ENCODE results near the gene HOXA11. TPM values are rescaled to one million over a fixed set of nuclear protein-coding genes. Genes with fewer than 3 reads are reported as not detected.

Gene HOXA11
- total RNA-seq, 1 donor from 2014 or later: 10.7 TPM

DNA sequence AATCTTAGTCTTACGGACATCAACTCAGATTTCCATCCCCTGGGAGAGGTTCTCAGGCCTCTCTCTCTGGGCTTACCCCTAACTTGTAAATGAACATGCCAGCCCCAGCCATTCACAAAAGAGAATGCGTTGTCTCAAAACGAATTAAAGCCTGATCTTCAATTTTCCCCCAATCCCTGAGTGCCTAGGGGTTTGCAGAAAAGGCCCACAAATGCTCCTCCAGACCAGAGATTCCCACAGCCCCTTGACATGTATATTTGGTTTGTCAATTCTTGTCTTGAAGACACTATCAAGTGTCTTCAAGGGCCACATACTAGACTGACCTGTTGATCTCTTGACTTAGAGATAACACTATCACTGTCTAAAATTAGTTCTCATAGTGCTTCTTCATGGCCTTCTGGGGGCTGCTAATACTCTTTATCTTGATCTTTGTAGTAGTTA is 26.8 kb upstream of the HOXA11 start:
- DNase-seq (ENCODE audit: low read depth): no peak
- TF ChIP-seq, protein P1, sequence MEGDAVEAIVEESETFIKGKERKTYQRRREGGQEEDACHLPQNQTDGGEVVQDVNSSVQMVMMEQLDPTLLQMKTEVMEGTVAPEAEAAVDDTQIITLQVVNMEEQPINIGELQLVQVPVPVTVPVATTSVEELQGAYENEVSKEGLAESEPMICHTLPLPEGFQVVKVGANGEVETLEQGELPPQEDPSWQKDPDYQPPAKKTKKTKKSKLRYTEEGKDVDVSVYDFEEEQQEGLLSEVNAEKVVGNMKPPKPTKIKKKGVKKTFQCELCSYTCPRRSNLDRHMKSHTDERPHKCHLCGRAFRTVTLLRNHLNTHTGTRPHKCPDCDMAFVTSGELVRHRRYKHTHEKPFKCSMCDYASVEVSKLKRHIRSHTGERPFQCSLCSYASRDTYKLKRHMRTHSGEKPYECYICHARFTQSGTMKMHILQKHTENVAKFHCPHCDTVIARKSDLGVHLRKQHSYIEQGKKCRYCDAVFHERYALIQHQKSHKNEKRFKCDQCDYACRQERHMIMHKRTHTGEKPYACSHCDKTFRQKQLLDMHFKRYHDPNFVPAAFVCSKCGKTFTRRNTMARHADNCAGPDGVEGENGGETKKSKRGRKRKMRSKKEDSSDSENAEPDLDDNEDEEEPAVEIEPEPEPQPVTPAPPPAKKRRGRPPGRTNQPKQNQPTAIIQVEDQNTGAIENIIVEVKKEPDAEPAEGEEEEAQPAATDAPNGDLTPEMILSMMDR (conservative IDR thresholded peaks at IDR 0.05; ENCODE audit: low read depth, low read length): no peak
- no peak overlapping the region for H3K4me3 ChIP-seq (ENCODE audit: low read depth, low read length)

DNA sequence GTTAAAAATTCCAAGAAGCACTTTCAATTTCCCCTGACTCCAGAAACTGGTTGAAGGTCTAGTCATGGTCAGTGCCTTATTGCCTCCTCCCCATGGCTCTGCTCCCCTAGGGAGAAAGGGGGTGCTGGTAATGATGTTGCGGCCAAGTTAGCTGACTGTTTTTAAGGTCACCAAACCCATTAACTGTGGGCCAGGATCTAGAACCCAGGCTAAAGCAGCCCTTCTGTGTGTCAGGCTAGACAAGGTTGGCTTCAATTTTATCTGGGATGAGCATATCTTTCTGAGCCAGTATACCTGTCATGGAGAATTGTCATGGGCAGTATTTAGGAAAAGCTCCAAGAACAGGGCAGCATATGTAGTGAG is 26.0 kb upstream of the HOXA11 start:
- DNase-seq (ENCODE audit: low read depth): no peak
- no peak overlapping the region for H3K4me3 ChIP-seq (ENCODE audit: low read depth, low read length)

DNA sequence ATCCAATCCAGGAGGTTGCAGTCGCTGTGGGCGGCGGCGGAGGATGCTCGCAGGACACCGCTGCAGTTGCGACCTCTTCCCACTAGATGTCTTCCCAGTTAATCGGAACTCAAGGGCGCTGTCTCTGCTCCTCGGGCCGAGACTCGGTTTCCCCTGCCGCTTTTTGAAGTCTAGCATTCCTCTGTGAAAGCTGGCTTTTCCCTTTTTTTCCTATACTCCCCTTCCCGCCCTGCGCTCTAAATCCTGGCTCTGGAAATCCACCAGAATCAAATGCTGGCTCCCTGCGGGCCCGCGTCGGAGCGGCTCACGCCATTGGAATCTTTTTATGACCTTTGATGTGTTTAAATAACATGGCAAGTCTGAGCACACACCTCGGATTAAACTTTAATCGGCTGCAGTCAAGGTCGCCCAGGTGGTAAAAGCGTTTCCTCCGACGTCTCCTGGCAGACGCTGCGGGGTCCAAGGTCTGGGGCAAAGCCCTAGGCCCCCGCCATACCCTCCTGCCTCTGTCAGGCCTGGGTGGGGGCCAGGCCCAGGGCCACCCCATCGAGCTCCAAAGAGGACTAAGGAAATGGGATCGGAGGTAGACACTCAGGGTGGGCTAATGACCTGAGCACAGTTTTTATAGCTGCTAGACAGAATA is 25.5 kb upstream of the HOXA11 start:
- TF ChIP-seq, protein P1 (conservative IDR thresholded peaks at IDR 0.05; ENCODE audit: low read depth, low read length): peak; percentile 75
- no peak for DNase-seq (ENCODE audit: low read depth)
- peak overlapping the region; percentile 37 for H3K4me3 ChIP-seq (ENCODE audit: low read depth, low read length)

More for the DNA sequence above, 26.0 kb upstream of the HOXA11 start:
- TF ChIP-seq, protein P1 (conservative IDR thresholded peaks at IDR 0.05; ENCODE audit: low read depth, low read length): no peak

DNA sequence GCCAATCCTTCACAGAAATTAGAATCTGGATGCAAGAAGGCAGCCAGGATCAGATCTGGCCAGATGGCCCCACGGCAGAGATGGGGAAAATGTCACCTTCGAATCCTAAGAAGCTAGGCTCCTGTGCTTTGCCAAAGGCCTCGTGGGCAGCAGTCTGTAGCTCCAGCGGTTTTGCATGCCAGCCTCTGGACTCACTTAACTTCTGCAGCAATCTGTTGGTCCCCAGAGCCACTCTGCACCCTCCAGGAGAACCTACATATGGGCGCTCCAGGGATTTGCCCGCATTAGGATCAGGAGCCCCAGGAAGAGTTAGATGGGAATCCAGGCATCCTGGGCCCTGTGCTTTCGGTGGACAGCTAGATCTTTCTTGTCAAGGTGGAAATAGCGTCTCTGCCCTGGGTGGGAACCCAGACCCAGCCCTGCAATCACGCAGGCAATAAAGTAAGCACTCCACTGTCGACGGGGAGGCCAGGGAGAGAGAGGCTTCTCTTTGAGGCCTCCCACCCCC is 25.0 kb upstream of the HOXA11 start:
- H3K4me3 ChIP-seq (ENCODE audit: low read depth, low read length): no peak overlapping the region
- no peak for DNase-seq (ENCODE audit: low read depth)
- TF ChIP-seq, protein P1 (conservative IDR thresholded peaks at IDR 0.05; ENCODE audit: low read depth, low read length): no peak

DNA sequence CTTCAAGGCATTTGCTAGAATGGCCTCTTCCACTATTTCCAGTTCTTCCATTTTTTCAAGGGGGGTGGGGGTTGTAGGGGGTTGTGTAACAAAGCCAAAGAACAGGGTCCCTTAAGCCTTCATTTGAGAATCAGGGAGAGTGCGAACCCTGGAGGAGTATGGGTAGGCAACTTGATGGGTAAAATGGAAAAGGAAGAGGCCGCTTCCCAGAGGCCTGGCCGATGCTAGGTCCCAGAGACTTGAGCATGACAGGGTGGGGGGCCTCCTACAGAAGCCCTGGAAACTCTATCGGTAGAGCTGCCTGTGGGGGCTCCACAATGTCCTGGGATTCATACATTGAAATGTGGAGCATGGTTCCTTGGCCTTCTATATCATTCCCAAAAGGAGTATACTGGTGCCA is 24.0 kb upstream of the HOXA11 start:
- TF ChIP-seq, protein P1 (conservative IDR thresholded peaks at IDR 0.05; ENCODE audit: low read depth, low read length): no peak
- H3K4me3 ChIP-seq (ENCODE audit: low read depth, low read length): no peak overlapping the region
- no peak for DNase-seq (ENCODE audit: low read depth)

DNA sequence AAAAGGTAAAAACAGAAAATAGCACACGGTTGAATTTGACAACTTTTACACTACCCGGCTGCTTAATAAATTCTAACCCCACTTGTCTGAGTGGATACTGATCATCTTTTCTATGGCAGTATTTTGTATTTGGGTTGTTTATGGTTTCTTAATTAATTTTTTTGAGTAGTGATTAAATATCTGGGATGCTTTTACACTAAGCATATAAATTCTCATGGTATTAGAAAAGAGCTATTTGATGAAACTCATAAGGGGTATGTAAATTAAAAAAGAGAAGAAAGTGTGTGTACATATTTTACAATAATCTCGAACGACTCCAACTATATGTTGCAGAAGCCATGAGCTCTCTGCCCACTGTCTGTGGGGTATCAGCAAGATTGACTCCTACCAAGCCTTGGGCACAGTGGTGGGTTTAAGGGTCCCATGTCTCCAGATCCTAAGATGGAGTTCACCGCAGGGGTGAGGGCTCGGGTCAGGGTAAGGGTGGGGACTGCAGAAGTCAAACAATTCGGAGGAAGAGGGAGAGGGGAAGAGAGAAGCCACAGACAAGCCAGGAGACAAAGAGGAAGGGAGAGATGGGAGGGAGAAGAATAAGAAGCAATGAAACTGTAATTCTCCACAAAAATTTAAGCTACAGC is 22.4 kb upstream of the HOXA11 start:
- no peak for DNase-seq (ENCODE audit: low read depth)
- TF ChIP-seq, protein P1 (conservative IDR thresholded peaks at IDR 0.05; ENCODE audit: low read depth, low read length): no peak
- H3K4me3 ChIP-seq (ENCODE audit: low read depth, low read length): no peak overlapping the region
